BE2C (cell line): ENCODE data around the gene KIF5A.
A peak's percentile ranks its signal among the peaks of the same experiment; 100 is the strongest.

Source experiments
- DNase-seq: peaks from one replicate; pipeline ENCODE4 v3.0.0-alpha.2; 2020
- H3K27me3 ChIP-seq: fragments of 250-450 bp; sonication (Bioruptor Pico); 2 replicates; pipeline ENCODE4 v1.5.1; 2020; ENCODE audit warnings: mild to moderate bottlenecking
- H3K36me3 ChIP-seq: fragments of 250-450 bp; sonication (Bioruptor Pico); 2 replicates; pipeline ENCODE4 v1.5.1; 2020; ENCODE audit warnings: mild to moderate bottlenecking
- H3K4me1 ChIP-seq: fragments of 250-450 bp; sonication (Bioruptor Pico); 2 replicates; pipeline ENCODE4 v1.5.1; 2020
- H3K4me3 ChIP-seq: 2 replicates; pipeline ENCODE4 v1.5.1; 2011; ENCODE audit warnings: low read depth, low read length
- H3K9me3 ChIP-seq: fragments of 250-450 bp; sonication (Bioruptor Pico); 2 replicates; pipeline ENCODE4 v1.5.1; 2020
- CTCF ChIP-seq: IDR thresholded peaks from 2 replicates; pipeline ENCODE4 v1.5.1; 2012; ENCODE audit warnings: mild to moderate bottlenecking, low read depth, low read length

KIF5A gene

GRCh38 chr12:57548013-57548315, 1.9 kb upstream of the KIF5A start:
- no peak for TF ChIP-seq CTCF
- Histone ChIP-seq H3K4me1 (peaks cover 6% of the 10 kb centered on the region), H3K36me3 (no peaks in the 10 kb centered on the region; the same call in 1 of the 2 replicates), H3K4me3 (no peak overlapping the region), H3K9me3 (no peaks in the 10 kb centered on the region), H3K27me3 (no peaks in the 10 kb centered on the region)
- no peak for DNase-seq

GRCh38 chr12:57548488-57548887, 1.4 kb upstream of the KIF5A start:
- Histone ChIP-seq H3K9me3 (no peaks in the 10 kb centered on the region), H3K36me3 (no peaks in the 10 kb centered on the region; the same call in 1 of the 2 replicates), H3K27me3 (no peaks in the 10 kb centered on the region), H3K4me3 (no peak overlapping the region), H3K4me1 (peaks cover 12% of the 10 kb centered on the region)
- TF ChIP-seq CTCF = no peak
- DNase-seq = no peak

GRCh38 chr12:57549203-57549908, 488 bp upstream of the KIF5A start:
- no peaks in the 10 kb centered on the region for H3K27me3 ChIP-seq
- H3K4me1 ChIP-seq = peaks cover 19% of the 10 kb centered on the region
- H3K36me3 ChIP-seq = no peaks in the 10 kb centered on the region; the same call in 1 of the 2 replicates
- no peak for TF ChIP-seq CTCF
- H3K4me3 ChIP-seq = peak overlapping the region; percentile 89
- DNase-seq = no peak
- H3K9me3 ChIP-seq = no peaks in the 10 kb centered on the region

GRCh38 chr12:57550641-57551549, 1.1 kb downstream of the KIF5A start:
- peak overlapping the region; percentile 89 for H3K4me3 ChIP-seq
- no peaks in the 10 kb centered on the region for H3K9me3 ChIP-seq
- TF ChIP-seq CTCF = no peak
- H3K4me1 ChIP-seq = peaks cover 19% of the 10 kb centered on the region
- no peaks in the 10 kb centered on the region for H3K27me3 ChIP-seq
- H3K36me3 ChIP-seq = no peaks in the 10 kb centered on the region
- no peak for DNase-seq

GRCh38 chr12:57551637-57552305, 1.9 kb downstream of the KIF5A start:
- Histone ChIP-seq H3K9me3 (no peaks in the 10 kb centered on the region), H3K27me3 (no peaks in the 10 kb centered on the region), H3K4me1 (peaks cover 19% of the 10 kb centered on the region), H3K4me3 (peak overlapping the region; percentile 15; the same call in 1 of the 2 replicates), H3K36me3 (no peaks in the 10 kb centered on the region)
- no peak for TF ChIP-seq CTCF
- DNase-seq = no peak
